Endothelial cell of umbilical vein (primary cell): ENCODE data around the gene GYPC.

Experiments
- EZH2 ChIP-seq: IDR thresholded peaks from 2 replicates; pipeline ENCODE4 v1.6.1; 2012; ENCODE audit warnings: borderline replicate concordance, low read depth, mild to moderate bottlenecking, moderate library complexity, low read length, inconsistent platforms; ENCODE audit not compliant: severe bottlenecking
- FOS ChIP-seq: IDR thresholded peaks from 2 replicates; pipeline ENCODE4 v1.6.1; 2011; ENCODE audit warnings: mild to moderate bottlenecking, low read length, moderate library complexity, borderline replicate concordance; ENCODE audit not compliant: insufficient read depth
- GATA2 ChIP-seq: IDR thresholded peaks from 2 replicates; pipeline ENCODE4 v1.7.0; 2011; ENCODE audit warnings: low read depth, mild to moderate bottlenecking, moderate library complexity, mixed read lengths, low read length; ENCODE audit not compliant: insufficient read length, insufficient read depth
- POLR2A ChIP-seq: IDR thresholded peaks from 2 replicates; pipeline ENCODE4 v1.6.1; 2012; ENCODE audit warnings: low read depth, mild to moderate bottlenecking, control low read depth, low read length
- POLR2AphosphoS5 ChIP-seq: IDR thresholded peaks from 2 replicates; pipeline ENCODE4 v1.6.1; 2012; ENCODE audit warnings: low read depth, mild to moderate bottlenecking, control low read depth, low read length, moderate library complexity; ENCODE audit not compliant: insufficient read depth
- TF ChIP-seq, protein P1 (sequence below), 2 donors: IDR thresholded peaks; 1 replicate in 1 of 2; 2 replicates in 1 of 2; pipeline ENCODE4 v1.5.1; 2011; ENCODE audit warnings: low read length in 2 of 2, mild to moderate bottlenecking in 2 of 2, moderate library complexity in 2 of 2, control low read depth in 1 of 2, inconsistent platforms in 1 of 2, low read depth in 1 of 2; ENCODE audit not compliant: insufficient read depth in 1 of 2; ENCODE audit errors: extremely low read depth in 1 of 2
- TF ChIP-seq, protein P2 (sequence below): IDR thresholded peaks from 2 replicates; pipeline ENCODE4 v1.6.1; 2011; ENCODE audit not compliant: insufficient read depth, insufficient read length

DNA sequence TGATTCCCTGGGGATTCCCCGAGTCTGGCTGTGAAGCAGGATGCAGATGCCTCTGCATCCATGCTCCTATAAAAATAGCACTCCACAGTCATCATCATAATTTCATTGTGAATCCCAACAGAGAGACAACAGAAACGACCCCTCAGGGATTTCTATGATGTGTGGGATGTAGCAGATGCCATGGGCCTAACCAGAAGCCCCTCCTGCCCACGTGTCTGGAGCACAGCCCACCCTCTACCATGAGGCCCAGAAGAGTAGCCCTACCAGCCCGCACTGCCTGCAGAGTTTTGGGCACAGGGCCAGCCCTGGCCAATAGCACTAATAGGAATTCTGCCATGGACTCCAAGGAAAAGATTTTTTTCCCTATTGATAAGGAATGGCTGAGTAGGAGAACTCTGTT, 66.6 kb downstream of the GYPC start:
- TF ChIP-seq, protein P1, sequence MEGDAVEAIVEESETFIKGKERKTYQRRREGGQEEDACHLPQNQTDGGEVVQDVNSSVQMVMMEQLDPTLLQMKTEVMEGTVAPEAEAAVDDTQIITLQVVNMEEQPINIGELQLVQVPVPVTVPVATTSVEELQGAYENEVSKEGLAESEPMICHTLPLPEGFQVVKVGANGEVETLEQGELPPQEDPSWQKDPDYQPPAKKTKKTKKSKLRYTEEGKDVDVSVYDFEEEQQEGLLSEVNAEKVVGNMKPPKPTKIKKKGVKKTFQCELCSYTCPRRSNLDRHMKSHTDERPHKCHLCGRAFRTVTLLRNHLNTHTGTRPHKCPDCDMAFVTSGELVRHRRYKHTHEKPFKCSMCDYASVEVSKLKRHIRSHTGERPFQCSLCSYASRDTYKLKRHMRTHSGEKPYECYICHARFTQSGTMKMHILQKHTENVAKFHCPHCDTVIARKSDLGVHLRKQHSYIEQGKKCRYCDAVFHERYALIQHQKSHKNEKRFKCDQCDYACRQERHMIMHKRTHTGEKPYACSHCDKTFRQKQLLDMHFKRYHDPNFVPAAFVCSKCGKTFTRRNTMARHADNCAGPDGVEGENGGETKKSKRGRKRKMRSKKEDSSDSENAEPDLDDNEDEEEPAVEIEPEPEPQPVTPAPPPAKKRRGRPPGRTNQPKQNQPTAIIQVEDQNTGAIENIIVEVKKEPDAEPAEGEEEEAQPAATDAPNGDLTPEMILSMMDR (IDR thresholded peaks at IDR 0.05; ENCODE audit: extremely low read depth in 1 of 2, insufficient read depth in 1 of 2, low read depth in 1 of 2, low read length in 2 of 2) = no peak
- TF ChIP-seq POLR2AphosphoS5 (no peak), POLR2A (no peak), GATA2 (no peak), EZH2 (no peak), FOS (no peak)
- TF ChIP-seq, protein P2, sequence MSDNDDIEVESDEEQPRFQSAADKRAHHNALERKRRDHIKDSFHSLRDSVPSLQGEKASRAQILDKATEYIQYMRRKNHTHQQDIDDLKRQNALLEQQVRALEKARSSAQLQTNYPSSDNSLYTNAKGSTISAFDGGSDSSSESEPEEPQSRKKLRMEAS = no peak
